ENCODE measurements around the gene ATP1B2. TPM values are rescaled to one million over a fixed set of nuclear protein-coding genes. Genes with fewer than 3 reads are reported as not detected.

ATP1B2 gene
- total RNA-seq, 2 experiments from 2014 or later, result 0.12 to 0.26 TPM

GRCh38 chr17:7656958-7657609 lies 6.4 kb downstream of the ATP1B2 start:
- Mint-ChIP-seq H3K27ac (no peak overlapping the region), H3K4me3 (no peak overlapping the region), H3K4me1 (ENCODE audit: low read depth) (no peaks in the 10 kb centered on the region), H3K36me3 (no peaks in the 10 kb centered on the region), H3K9me3 (no peaks in the 10 kb centered on the region), H3K27me3 (peaks cover 13% of the 10 kb centered on the region)
- DNase-seq, result no peak
- ChIA-PET CTCF (interaction anchor here (1.0 kb wide), 1 partner anchor 25 kb away, joined by 3 read pairs; no protein-coding TSS in a partner anchor), POLR2A (interaction anchor here (0.7 kb wide), 1 partner anchor 126 kb away, joined by 4 read pairs; no protein-coding TSS in a partner anchor)
- intact Hi-C loops (cut with micrococcal nuclease), result no loop called here

GRCh38 chr17:7667656-7668406 lies 17.1 kb downstream of the ATP1B2 start:
- H3K4me1 Mint-ChIP-seq (ENCODE audit: low read depth), result no peaks in the 10 kb centered on the region
- peaks cover 18% of the 10 kb centered on the region for H3K36me3 Mint-ChIP-seq
- CTCF ChIA-PET, result interaction anchor here (0.6 kb wide), 2 partner anchors 116 to 158 kb away, joined by 3 read pairs; no protein-coding TSS in a partner anchor
- H3K4me3 Mint-ChIP-seq, result no peak overlapping the region
- DNase-seq, result no peak
- H3K9me3 Mint-ChIP-seq, result no peaks in the 10 kb centered on the region
- H3K27me3 Mint-ChIP-seq, result no peaks in the 10 kb centered on the region
- no peak overlapping the region for H3K27ac Mint-ChIP-seq
- intact Hi-C loops (cut with micrococcal nuclease), result no loop called here
- POLR2A ChIA-PET, result interaction anchor here (1.0 kb wide), 1 partner anchor 20 kb away, joined by 3 read pairs; the partner anchor contains the start of gene TP53

- CTCF ChIA-PET, result no interaction called here
- Mint-ChIP-seq H3K27ac (no peak overlapping the region), H3K9me3 (peaks cover 3% of the 10 kb centered on the region), H3K36me3 (peaks cover 24% of the 10 kb centered on the region), H3K4me3 (no peak overlapping the region), H3K4me1 (ENCODE audit: low read depth) (no peaks in the 10 kb centered on the region), H3K27me3 (no peaks in the 10 kb centered on the region)
- DNase-seq, result no peak
- POLR2A ChIA-PET, result no interaction called here
- intact Hi-C loops (cut with micrococcal nuclease), result no loop called here
These were observed 17.8 kb downstream of the ATP1B2 start for GRCh38 chr17:7668482-7668881.

GRCh38 chr17:7673239-7673638 lies 22.5 kb downstream of the ATP1B2 start:
- peak; percentile 68 for DNase-seq
- Mint-ChIP-seq H3K4me3 (no peak overlapping the region), H3K36me3 (peaks cover 42% of the 10 kb centered on the region), H3K27ac (no peak overlapping the region), H3K4me1 (ENCODE audit: low read depth) (no peaks in the 10 kb centered on the region), H3K9me3 (peaks cover 9% of the 10 kb centered on the region), H3K27me3 (no peaks in the 10 kb centered on the region)
- POLR2A ChIA-PET, result interaction anchor here (1.0 kb wide), 1 partner anchor 46 kb away, joined by 3 read pairs; the partner anchor contains the start of gene SAT2
- CTCF ChIA-PET, result interaction anchor here (1.1 to 3.4 kb wide), 15 partner anchors 11 to 318 kb away, joined by 3 to 21 read pairs (median 5); partner anchors contain the start of genes FXR2, SAT2, SHBG and TP53
- intact Hi-C loops (cut with micrococcal nuclease), result no loop called here

- Mint-ChIP-seq H3K36me3 (peaks cover 39% of the 10 kb centered on the region), H3K4me1 (ENCODE audit: low read depth) (no peaks in the 10 kb centered on the region)
- CTCF ChIA-PET, result no interaction called here
These were observed 24.2 kb downstream of the ATP1B2 start for GRCh38 chr17:7674934-7675333.

GRCh38 chr17:7676533-7676932 lies 25.8 kb downstream of the ATP1B2 start:
- CTCF ChIA-PET, result no interaction called here
- Mint-ChIP-seq H3K4me1 (ENCODE audit: low read depth) (no peaks in the 10 kb centered on the region), H3K9me3 (peaks cover 9% of the 10 kb centered on the region), H3K27me3 (no peaks in the 10 kb centered on the region), H3K36me3 (peaks cover 32% of the 10 kb centered on the region), H3K27ac (no peak overlapping the region), H3K4me3 (no peak overlapping the region)
- POLR2A ChIA-PET, result no interaction called here
- DNase-seq, result no peak
- intact Hi-C loops (cut with micrococcal nuclease), result no loop called here

More at GRCh38 chr17:7674934-7675333, 24.2 kb downstream of the ATP1B2 start:
- peaks cover 9% of the 10 kb centered on the region for H3K9me3 Mint-ChIP-seq
- no peak overlapping the region for H3K4me3 Mint-ChIP-seq
- DNase-seq, result no peak
- POLR2A ChIA-PET, result interaction anchor here (0.7 kb wide), 1 partner anchor 26 kb away, joined by 3 read pairs; no protein-coding TSS in a partner anchor
- H3K27ac Mint-ChIP-seq, result no peak overlapping the region
- no peaks in the 10 kb centered on the region for H3K27me3 Mint-ChIP-seq
- intact Hi-C loops (cut with micrococcal nuclease), result no loop called here

- H3K4me1 Mint-ChIP-seq (ENCODE audit: low read depth), result peaks cover 2% of the 10 kb centered on the region
- H3K4me3 Mint-ChIP-seq, result no peak overlapping the region
- no peak for DNase-seq
- H3K9me3 Mint-ChIP-seq, result peaks cover 9% of the 10 kb centered on the region
- intact Hi-C loops (cut with micrococcal nuclease), result no loop called here
- CTCF ChIA-PET, result no interaction called here
- POLR2A ChIA-PET, result interaction anchor here (0.6 kb wide), 1 partner anchor 778 kb away, joined by 3 read pairs; no protein-coding TSS in a partner anchor
- H3K27me3 Mint-ChIP-seq, result no peaks in the 10 kb centered on the region
- no peak overlapping the region for H3K27ac Mint-ChIP-seq
- H3K36me3 Mint-ChIP-seq, result peaks cover 30% of the 10 kb centered on the region
These were observed 26.8 kb downstream of the ATP1B2 start for GRCh38 chr17:7677388-7678067.

- no peak for DNase-seq
- intact Hi-C loops (cut with micrococcal nuclease), result loop anchor here (5.0 to 10.0 kb wide), 3 partner anchors 203 to 750 kb away; partner anchors contain the start of genes CTDNEP1, ELP5, NDEL1 and POLR2A
- Mint-ChIP-seq H3K9me3 (no peaks in the 10 kb centered on the region), H3K4me1 (ENCODE audit: low read depth) (peaks cover 31% of the 10 kb centered on the region), H3K36me3 (peaks cover 26% of the 10 kb centered on the region), H3K27me3 (no peaks in the 10 kb centered on the region), H3K4me3 (peak overlapping the region; percentile 100), H3K27ac (peak overlapping the region; percentile 100)
- CTCF ChIA-PET, result interaction anchor here (0.7 to 4.5 kb wide), 6 partner anchors 12 to 638 kb away, joined by 3 to 15 read pairs (median 6); partner anchors contain the start of gene TMEM102
- POLR2A ChIA-PET, result interaction anchor here (0.8 to 5.3 kb wide), 4 partner anchors 58 to 132 kb away, joined by 3 to 56 read pairs (median 21); partner anchors contain the start of genes MPDU1 and SAT2
These were observed 34.3 kb downstream of the ATP1B2 start for GRCh38 chr17:7684851-7685532.

GRCh38 chr17:7685533-7686221 lies 35.0 kb downstream of the ATP1B2 start:
- ChIA-PET CTCF (interaction anchor here (0.6 to 5.8 kb wide), 15 partner anchors 12 to 388 kb away, joined by 3 to 61 read pairs (median 10); partner anchors contain the start of genes FXR2, MPDU1, SAT2 and SHBG), POLR2A (interaction anchor here (0.7 to 5.3 kb wide), 22 partner anchors 16 to 488 kb away, joined by 3 to 56 read pairs (median 7); partner anchors contain the start of genes ATP1B2, CD68, CYB5D1 and FXR2)
- no peaks in the 10 kb centered on the region for H3K9me3 Mint-ChIP-seq
- H3K27me3 Mint-ChIP-seq, result no peaks in the 10 kb centered on the region
- intact Hi-C loops (cut with micrococcal nuclease), result loop anchor here (1.0 to 10.0 kb wide), 10 partner anchors 70 to 749 kb away; partner anchors contain the start of genes CTDNEP1, EIF5A, ELP5 and KDM6B
- H3K4me1 Mint-ChIP-seq (ENCODE audit: low read depth), result peaks cover 35% of the 10 kb centered on the region
- DNase-seq, result peak; percentile 95
- H3K27ac Mint-ChIP-seq, result peak overlapping the region; percentile 100
- peak overlapping the region; percentile 100 for H3K4me3 Mint-ChIP-seq
- H3K36me3 Mint-ChIP-seq, result peaks cover 29% of the 10 kb centered on the region

- Mint-ChIP-seq H3K27ac (peak overlapping the region; percentile 100), H3K9me3 (no peaks in the 10 kb centered on the region), H3K27me3 (no peaks in the 10 kb centered on the region), H3K4me1 (ENCODE audit: low read depth) (peaks cover 35% of the 10 kb centered on the region), H3K36me3 (peaks cover 32% of the 10 kb centered on the region), H3K4me3 (peak overlapping the region; percentile 100)
- POLR2A ChIA-PET, result interaction anchor here (0.6 to 5.3 kb wide), 34 partner anchors 17 to 562 kb away, joined by 3 to 56 read pairs (median 5); partner anchors contain the start of genes ATP1B2, CD68, CTC1 and CYB5D1
- DNase-seq, result peak; percentile 85
- intact Hi-C loops (cut with micrococcal nuclease), result loop anchor here (1.0 to 10.0 kb wide), 10 partner anchors 71 to 748 kb away; partner anchors contain the start of genes CTDNEP1, EIF5A, ELP5 and KDM6B
- CTCF ChIA-PET, result interaction anchor here (0.6 to 5.8 kb wide), 24 partner anchors 13 to 640 kb away, joined by 3 to 61 read pairs (median 6); partner anchors contain the start of genes ATP1B2, FXR2, MPDU1 and PLSCR3
These were observed 35.7 kb downstream of the ATP1B2 start for GRCh38 chr17:7686222-7687071.

All from activated CD4-positive, alpha-beta memory T cell treated with anti-CD3 and anti-CD28 coated beads for 36 hours (primary cell).